K562 (cell line): ENCODE data around the gene DCLK2. TPM values are rescaled to one million over a fixed set of nuclear protein-coding genes. Genes with fewer than 3 reads are reported as not detected.

Experiments used
- ATAC-seq: fragments of 200-7000 bp; cut with Tn5 transposase; 3 replicates; pipeline ENCODE4 v1.9.1; 2020; ENCODE audit warnings: moderate library complexity
- BruUV-seq: library from RNA; stranded (reverse); fragments of 400-500 nt; replicated peaks from 2 replicates; lab custom pipeline; 2021; lab: Mats Ljungman, UMichigan
- CTCF ChIA-PET: fragments of 300-600 bp; formaldehyde crosslinking; extraction: SDS; loops from one replicate; lab custom pipeline; 2021; ENCODE audit warnings: low intra/inter-chr PET ratio; lab: Yijun Ruan, JAX
- POLR2A ChIA-PET: fragments of 300-600, 350-650 bp; sonication (Branson Sonifier 250); formaldehyde crosslinking; extraction: SDS; loops from one replicate; lab custom pipeline; 2021; ENCODE audit warnings: antibody characterized with exemption, inconsistent platforms; lab: Yijun Ruan, JAX
- DNase-seq, 4 experiments: peaks; one replicate each; pipeline versions ENCODE4 v3.0.0 to v3.0.0-alpha.2; 2011 to 2018; ENCODE audit warnings: low spot score in 3 of 4, mixed read lengths in 3 of 4; ENCODE audit errors: extremely low read depth in 1 of 4
- FAIRE-seq: peaks from 2 replicates; lab custom pipeline; 2011; peaks lifted over from hg19 to GRCh38; lab: Jason Lieb, UNC
- H2AFZ ChIP-seq: 2 replicates; pipeline ENCODE4 v1.6.0; 2011; ENCODE audit warnings: low read depth, low read length, control low read depth, inconsistent platforms
- H3K27ac ChIP-seq: fragments of 200-600 bp; 3 replicates; pipeline ENCODE4 v1.8.0; 2011; ENCODE audit warnings: low read depth, mild to moderate bottlenecking, control low read depth, inconsistent platforms, low read length, moderate library complexity, mixed read lengths; ENCODE audit errors: extremely low read depth
- H3K27me3 ChIP-seq, 2 experiments: fragments of 300-600 bp in 1 of 2; 2 replicates in 1 of 2; 3 replicates in 1 of 2; pipeline versions ENCODE4 v1.6.0 to v1.8.0; 2011; ENCODE audit warnings: inconsistent platforms in 2 of 2, low read length in 2 of 2, mild to moderate bottlenecking in 1 of 2, mixed read lengths in 1 of 2, moderate library complexity in 1 of 2; ENCODE audit not compliant: control insufficient read depth in 2 of 2, insufficient read depth in 2 of 2
- H3K36me3 ChIP-seq: fragments of 300-600 bp; 3 replicates; pipeline ENCODE4 v1.8.0; 2011; ENCODE audit warnings: mild to moderate bottlenecking, low read length, inconsistent platforms; ENCODE audit not compliant: control insufficient read depth, insufficient read depth
- H3K4me1 ChIP-seq, 2 experiments: fragments of 200-600 bp in 1 of 2; replicated peaks in 1 of 2; 2 replicates in 1 of 2; 3 replicates in 1 of 2; pipeline versions ENCODE4 v1.5.1 to v1.8.0; 2011; ENCODE audit warnings: inconsistent platforms in 2 of 2, low read length in 2 of 2, mild to moderate bottlenecking in 1 of 2, mixed read lengths in 1 of 2, moderate library complexity in 1 of 2; ENCODE audit not compliant: control insufficient read depth in 2 of 2, insufficient read depth in 2 of 2
- H3K4me2 ChIP-seq: 2 replicates; pipeline ENCODE4 v1.6.1; 2011; ENCODE audit warnings: low read length, control low read depth, inconsistent platforms, mixed read lengths; ENCODE audit not compliant: insufficient read depth
- H3K4me3 ChIP-seq: fragments of 200-600 bp; sonication (generic), shearing (Covaris generic); 2 replicates; pipeline ENCODE4 v1.5.1; 2016; ENCODE audit warnings: control low read depth, inconsistent platforms
- H3K79me2 ChIP-seq: fragments of 200-600 bp; 3 replicates; pipeline ENCODE4 v1.8.0; 2011; ENCODE audit warnings: low read length, inconsistent platforms; ENCODE audit not compliant: control insufficient read depth, insufficient read depth
- H3K9ac ChIP-seq, 2 experiments: 2 replicates each; pipeline versions ENCODE4 v1.6.0 to v1.6.1; 2011; ENCODE audit warnings: low read depth in 2 of 2, low read length in 2 of 2, control low read depth in 1 of 2, inconsistent platforms in 1 of 2, mild to moderate bottlenecking in 1 of 2, mixed read lengths in 1 of 2; ENCODE audit not compliant: insufficient read depth in 1 of 2
- H3K9me1 ChIP-seq: one replicate; pipeline ENCODE4 v1.6.0; 2011; ENCODE audit warnings: inconsistent platforms, mild to moderate bottlenecking, low read length, moderate library complexity; ENCODE audit not compliant: control insufficient read depth, insufficient read depth
- H3K9me3 ChIP-seq: replicated peaks from 2 replicates; pipeline ENCODE4 v1.5.1; 2011; ENCODE audit warnings: low read depth, low read length, inconsistent platforms; ENCODE audit not compliant: control insufficient read depth, insufficient read depth
- H4K20me1 ChIP-seq: replicated peaks from 2 replicates; pipeline ENCODE4 v1.6.1; 2011; ENCODE audit warnings: low read length, inconsistent platforms, mixed read lengths; ENCODE audit not compliant: control insufficient read depth, insufficient read depth
- CBFA2T2 ChIP-seq: fragments of 450-650 bp; conservative IDR thresholded peaks from 2 replicates; pipeline ENCODE4 v1.6.1; 2017; ENCODE audit warnings: mild to moderate bottlenecking
- GATAD2B ChIP-seq: fragments of 450-650 bp; IDR thresholded peaks from 2 replicates; pipeline ENCODE4 v1.6.1; 2017; ENCODE audit warnings: mild to moderate bottlenecking, borderline replicate concordance
- IFI16 ChIP-seq: fragments of 250-450 bp; sonication (Bioruptor Pico); IDR thresholded peaks from 2 replicates; pipeline ENCODE4 v2.1.2; 2022; ENCODE audit warnings: mild to moderate bottlenecking, inconsistent platforms
- NCOR1 ChIP-seq: fragments of 450-650 bp; IDR thresholded peaks from 2 replicates; pipeline ENCODE4 v1.6.1; 2016; ENCODE audit warnings: mild to moderate bottlenecking, moderate library complexity
- NEUROD1 ChIP-seq: fragments of 150-350 bp; IDR thresholded peaks from 2 replicates; pipeline ENCODE4 v1.6.1; 2014; ENCODE audit warnings: borderline replicate concordance, low read length, low read depth; ENCODE audit not compliant: partially characterized antibody
- NKRF ChIP-seq: fragments of 450-650 bp; IDR thresholded peaks from 2 replicates; pipeline ENCODE4 v1.6.1; 2016; ENCODE audit warnings: borderline replicate concordance
- PHF20 ChIP-seq: fragments of 450-650 bp; IDR thresholded peaks from 2 replicates; pipeline ENCODE4 v1.6.1; 2018; ENCODE audit not compliant: partially characterized antibody
- TSC22D4 ChIP-seq: fragments of 450-650 bp; IDR thresholded peaks from 2 replicates; pipeline ENCODE4 v1.6.1; 2016; ENCODE audit warnings: missing genetic modification characterization, missing biosample characterization, control low read depth
- XRCC4 ChIP-seq: IDR thresholded peaks from one replicate; pipeline ENCODE4 v1.6.1; 2011; ENCODE audit not compliant: insufficient read depth, insufficient read length; ENCODE audit errors: extremely low read depth
- ZBTB40 ChIP-seq, 2 experiments: fragments of 450-650 bp in 1 of 2; sonication (generic) in 1 of 2; formaldehyde crosslinking in 1 of 2; IDR thresholded peaks; 2 replicates each; pipeline versions ENCODE4 v1.7.1 to v1.9.0; 2016 to 2022; ENCODE audit warnings: inconsistent platforms in 1 of 2, mild to moderate bottlenecking in 1 of 2, missing genetic modification reagents in 1 of 2
- ZBTB8A ChIP-seq: fragments of 450-650 bp; IDR thresholded peaks from 2 replicates; pipeline ENCODE4 v1.6.1; 2018; ENCODE audit warnings: mild to moderate bottlenecking, moderate library complexity; ENCODE audit not compliant: partially characterized antibody
- ZNF134 ChIP-seq: fragments of 250-450 bp; sonication (Bioruptor Pico); conservative IDR thresholded peaks from 2 replicates; pipeline ENCODE4 v1.4.0; 2020
- ZNF282 ChIP-seq: sonication (generic); formaldehyde crosslinking; IDR thresholded peaks from 2 replicates; pipeline ENCODE4 v1.8.1; 2023; ENCODE audit warnings: missing genetic modification reagents
- ZNF316 ChIP-seq: fragments of 450-650 bp; IDR thresholded peaks from 2 replicates; pipeline ENCODE4 v1.6.1; 2016
- WGBS: fragments of 100-300 bp; shearing (Covaris generic); methylation state at CpG from one replicate; pipeline ENCODE4 v1.1.6; 2016; ENCODE audit warnings: low coverage, mixed read lengths; ENCODE audit not compliant: insufficient coverage; ENCODE audit errors: missing lambda C conversion rate; 5-methylcytosine and 5-hydroxymethylcytosine counted together
- in situ Hi-C: fragments of 300-500 bp; cut with MboI; formaldehyde crosslinking; loops from 4 replicates; pipeline ENCODE4 v1.15.0; 2018; ENCODE audit warnings: inconsistent platforms, mixed read lengths
- intact Hi-C: fragments of 100-400 bp; cut with micrococcal nuclease; formaldehyde crosslinking; loops from 2 replicates; pipeline ENCODE4 v1.14.2; 2022
- polyA plus RNA-seq, 8 experiments: library from polyadenylated mRNA; depleted of rRNA in 4 of 8; stranded (reverse) in 5 of 8; unstranded in 3 of 8; fragments of >200 nt; fragmentation: Nextera tagmentation in 2 of 8; fragmentation: Illumina TruSeq in 1 of 8; extraction: Ambion mirVana in 2 of 8; extraction: Trizol in 1 of 8; gene quantifications; 2 replicates each; pipeline versions ENCODE4 v1.2.1 to v1.2.3, GENCODE V29; 2011 to 2014; ENCODE audit warnings: inconsistent platforms in 1 of 8, missing spikeins in 1 of 8
- total RNA-seq, 7 experiments: library from RNA; depleted of rRNA in 6 of 7; stranded (reverse); fragments of >200 nt in 6 of 7; fragmentation: Illumina TruSeq in 2 of 7; extraction: Trizol in 2 of 7; gene quantifications; 2 replicates each; pipeline versions ENCODE4 v1.2.1 to v1.2.3, GENCODE V29; 2011 to 2021; ENCODE audit warnings: low replicate concordance in 1 of 7

DCLK2 gene
- total and polyA plus RNA-seq, 9 of the 15 experiments (the other 6 are each of a cell fraction or from before 2014, with no cell fraction given) = not detected

GRCh38 chr4:150219841-150220240 is 141.6 kb downstream of the DCLK2 start:
- H3K4me2 ChIP-seq = no peak overlapping the region
- TF ChIP-seq CBFA2T2 = no peak
- no peak for TF ChIP-seq TSC22D4 (tag)
- no peak for TF ChIP-seq PHF20
- TF ChIP-seq ZBTB40 (IDR thresholded peaks at IDR 0.05) = no peak
- no peak for TF ChIP-seq ZBTB40 (CRISPR knock-in tag; IDR thresholded peaks at IDR 0.05)
- TF ChIP-seq ZBTB8A = no peak
- no peak for TF ChIP-seq NKRF
- TF ChIP-seq ZNF134 (CRISPR knock-in tag) = no peak
- no peak for TF ChIP-seq NCOR1
- no peak for TF ChIP-seq NEUROD1
- no peak for TF ChIP-seq GATAD2B
- TF ChIP-seq IFI16 (CRISPR knock-in tag) = no peak
- TF ChIP-seq ZNF316 = no peak
- no peak for TF ChIP-seq XRCC4
- TF ChIP-seq ZNF282 = no peak

More at GRCh38 chr4:150219841-150220240, 141.6 kb downstream of the DCLK2 start:
- DNase-seq (no peak), FAIRE-seq (no peak), ATAC-seq (no peak)
- Histone ChIP-seq H3K27ac (no peak overlapping the region), H4K20me1 (no peaks in the 10 kb centered on the region), H3K9ac (no peak overlapping the region), H3K4me3 (no peak overlapping the region), H3K9me1 (no peaks in the 10 kb centered on the region), H3K27me3 (no peaks in the 10 kb centered on the region), H3K9me3 (no peaks in the 10 kb centered on the region), H2AFZ (no peak overlapping the region), H3K4me1 (no peaks in the 10 kb centered on the region), H3K36me3 (no peaks in the 10 kb centered on the region), H3K79me2 (no peaks in the 10 kb centered on the region)
- in situ Hi-C loops = loop anchor here (25.0 kb wide), 1 partner anchor 233 kb away; no protein-coding TSS in a partner anchor
- BruUV-seq = no TSS peak
- POLR2A ChIA-PET = no interaction called here
- intact Hi-C loops = no loop called here
- CTCF ChIA-PET = no interaction called here
- 12% methylated on average over 4 of the region's 4 CpGs for WGBS
